ENCODE measurements around the gene TCERG1L.

Gene TCERG1L

GRCh38 chr10:131175891-131176290, 135.6 kb downstream of the TCERG1L start:
- FAIRE-seq = no peak

GRCh38 chr10:131174651-131175540, 136.6 kb downstream of the TCERG1L start:
- TF ChIP-seq TAF1 (IDR thresholded peaks at IDR 0.05; ENCODE audit: borderline replicate concordance, low read depth, low read length) (no peak), POLR2A (IDR thresholded peaks at IDR 0.05; ENCODE audit: low read depth, low read length) (no peak), POLR2AphosphoS5 (IDR thresholded peaks at IDR 0.05; ENCODE audit: low read depth, low read length) (no peak)
- DNase-seq (ENCODE audit: insufficient read length) (no peak), FAIRE-seq (no peak)

More at GRCh38 chr10:131175891-131176290, 135.6 kb downstream of the TCERG1L start:
- TF ChIP-seq POLR2A (IDR thresholded peaks at IDR 0.05; ENCODE audit: low read depth, low read length) (no peak), TAF1 (IDR thresholded peaks at IDR 0.05; ENCODE audit: borderline replicate concordance, low read depth, low read length) (no peak), POLR2AphosphoS5 (IDR thresholded peaks at IDR 0.05; ENCODE audit: low read depth, low read length) (no peak)
- DNase-seq (ENCODE audit: insufficient read length) = no peak

GRCh38 chr10:131174211-131174565, 137.3 kb downstream of the TCERG1L start:
- TF ChIP-seq POLR2A (IDR thresholded peaks at IDR 0.05; ENCODE audit: low read depth, low read length) (no peak), POLR2AphosphoS5 (IDR thresholded peaks at IDR 0.05; ENCODE audit: low read depth, low read length) (no peak), TAF1 (IDR thresholded peaks at IDR 0.05; ENCODE audit: borderline replicate concordance, low read depth, low read length) (no peak)
- no peak for FAIRE-seq
- no peak for DNase-seq (ENCODE audit: insufficient read length)

- FAIRE-seq (no peak), DNase-seq (ENCODE audit: insufficient read length) (no peak)
- TF ChIP-seq TAF1 (IDR thresholded peaks at IDR 0.05; ENCODE audit: borderline replicate concordance, low read depth, low read length) = no peak
- TF ChIP-seq POLR2AphosphoS5 (IDR thresholded peaks at IDR 0.05; ENCODE audit: low read depth, low read length) = no peak
- no peak for TF ChIP-seq POLR2A (IDR thresholded peaks at IDR 0.05; ENCODE audit: low read depth, low read length)
These were observed 137.9 kb downstream of the TCERG1L start for GRCh38 chr10:131173484-131174210.

- FAIRE-seq (no peak), DNase-seq (ENCODE audit: insufficient read length) (no peak)
- TF ChIP-seq POLR2A (IDR thresholded peaks at IDR 0.05; ENCODE audit: low read depth, low read length) (no peak), POLR2AphosphoS5 (IDR thresholded peaks at IDR 0.05; ENCODE audit: low read depth, low read length) (no peak), TAF1 (IDR thresholded peaks at IDR 0.05; ENCODE audit: borderline replicate concordance, low read depth, low read length) (no peak)
These were observed 139.1 kb downstream of the TCERG1L start for GRCh38 chr10:131172433-131172832.

GRCh38 chr10:131169146-131169545, 142.4 kb downstream of the TCERG1L start:
- FAIRE-seq = no peak
- TF ChIP-seq POLR2A (IDR thresholded peaks at IDR 0.05; ENCODE audit: low read depth, low read length) = no peak
- no peak for TF ChIP-seq TAF1 (IDR thresholded peaks at IDR 0.05; ENCODE audit: borderline replicate concordance, low read depth, low read length)
- no peak for TF ChIP-seq POLR2AphosphoS5 (IDR thresholded peaks at IDR 0.05; ENCODE audit: low read depth, low read length)

GRCh38 chr10:131168238-131168875, 143.2 kb downstream of the TCERG1L start:
- no peak for FAIRE-seq
- no peak for DNase-seq (ENCODE audit: insufficient read length)

More at GRCh38 chr10:131169146-131169545, 142.4 kb downstream of the TCERG1L start:
- DNase-seq (ENCODE audit: insufficient read length) = no peak

GRCh38 chr10:131167036-131167860, 144.3 kb downstream of the TCERG1L start:
- DNase-seq (ENCODE audit: insufficient read length) = no peak

More at GRCh38 chr10:131168238-131168875, 143.2 kb downstream of the TCERG1L start:
- TF ChIP-seq TAF1 (IDR thresholded peaks at IDR 0.05; ENCODE audit: borderline replicate concordance, low read depth, low read length) (no peak), POLR2AphosphoS5 (IDR thresholded peaks at IDR 0.05; ENCODE audit: low read depth, low read length) (no peak), POLR2A (IDR thresholded peaks at IDR 0.05; ENCODE audit: low read depth, low read length) (no peak)

GRCh38 chr10:131166486-131166885, 145.0 kb downstream of the TCERG1L start:
- FAIRE-seq (no peak), DNase-seq (ENCODE audit: insufficient read length) (no peak)
- TF ChIP-seq TAF1 (IDR thresholded peaks at IDR 0.05; ENCODE audit: borderline replicate concordance, low read depth, low read length) = no peak
- TF ChIP-seq POLR2AphosphoS5 (IDR thresholded peaks at IDR 0.05; ENCODE audit: low read depth, low read length) = no peak
- TF ChIP-seq POLR2A (IDR thresholded peaks at IDR 0.05; ENCODE audit: low read depth, low read length) = no peak

More at GRCh38 chr10:131167036-131167860, 144.3 kb downstream of the TCERG1L start:
- FAIRE-seq = no peak
- TF ChIP-seq POLR2A (IDR thresholded peaks at IDR 0.05; ENCODE audit: low read depth, low read length) (no peak), TAF1 (IDR thresholded peaks at IDR 0.05; ENCODE audit: borderline replicate concordance, low read depth, low read length) (no peak), POLR2AphosphoS5 (IDR thresholded peaks at IDR 0.05; ENCODE audit: low read depth, low read length) (no peak)

GRCh38 chr10:131165092-131165491, 146.4 kb downstream of the TCERG1L start:
- DNase-seq (ENCODE audit: insufficient read length) (no peak), FAIRE-seq (no peak)
- no peak for TF ChIP-seq POLR2A (IDR thresholded peaks at IDR 0.05; ENCODE audit: low read depth, low read length)
